GM12878 (cell line): ENCODE data around the gene ACVR1B.

Experiments
- E4F1 ChIP-seq: fragments of 450-650 bp; IDR thresholded peaks from 2 replicates; pipeline ENCODE4 v1.6.1; 2018; ENCODE audit warnings: borderline replicate concordance, mild to moderate bottlenecking; ENCODE audit not compliant: partially characterized antibody
- IKZF1 ChIP-seq: fragments of 450-650 bp; conservative IDR thresholded peaks from 2 replicates; pipeline ENCODE4 v1.6.1; 2017; ENCODE audit warnings: antibody characterized with exemption, mild to moderate bottlenecking
- JUND ChIP-seq: IDR thresholded peaks from 2 replicates; pipeline ENCODE4 v1.6.1; 2012; ENCODE audit warnings: low read depth, mild to moderate bottlenecking, low read length, improper control_type of control experiment, moderate library complexity
- RCOR1 ChIP-seq: conservative IDR thresholded peaks from 2 replicates; pipeline ENCODE4 v1.6.1; 2012; ENCODE audit warnings: low read depth, low read length, improper control_type of control experiment
- SMC3 ChIP-seq: IDR thresholded peaks from 2 replicates; pipeline ENCODE4 v1.6.1; 2011; ENCODE audit warnings: low read length, improper control_type of control experiment, borderline replicate concordance

GRCh38 chr12:52043386-52044212 is 92.1 kb downstream of the ACVR1B start:
- TF ChIP-seq SMC3 (no peak), RCOR1 (no peak), JUND (no peak), E4F1 (no peak), IKZF1 (no peak)
